ENCODE measurements around the gene AKR7A3.
"Not testable (repeated sequence)": the region's sequence is repeated elsewhere in the genome, so short reads cannot be mapped to it uniquely, and the experiment has no call there.

Gene AKR7A3

DNA sequence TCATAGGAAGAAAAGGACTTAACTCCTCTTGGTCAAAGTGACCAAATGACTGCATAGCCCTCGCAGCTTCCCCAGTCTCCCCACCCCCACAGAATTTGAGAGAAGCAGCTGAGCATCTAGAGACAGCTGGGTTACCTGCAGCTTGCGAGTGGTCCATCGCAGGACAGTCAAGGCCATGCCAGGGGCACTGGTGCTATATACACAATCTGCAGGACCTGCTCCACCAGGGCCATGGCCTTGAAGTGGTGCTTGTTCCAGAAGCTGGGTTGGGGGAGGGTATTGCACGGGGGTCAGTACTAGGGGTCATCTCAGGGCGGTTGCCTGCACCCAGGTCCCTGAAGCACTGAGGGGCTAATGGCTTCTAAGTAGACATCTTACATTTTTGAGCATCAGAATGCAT is 26.5 kb downstream of the AKR7A3 start:
- no peak overlapping the region for H3K9ac ChIP-seq (ENCODE audit: low read length)

DNA sequence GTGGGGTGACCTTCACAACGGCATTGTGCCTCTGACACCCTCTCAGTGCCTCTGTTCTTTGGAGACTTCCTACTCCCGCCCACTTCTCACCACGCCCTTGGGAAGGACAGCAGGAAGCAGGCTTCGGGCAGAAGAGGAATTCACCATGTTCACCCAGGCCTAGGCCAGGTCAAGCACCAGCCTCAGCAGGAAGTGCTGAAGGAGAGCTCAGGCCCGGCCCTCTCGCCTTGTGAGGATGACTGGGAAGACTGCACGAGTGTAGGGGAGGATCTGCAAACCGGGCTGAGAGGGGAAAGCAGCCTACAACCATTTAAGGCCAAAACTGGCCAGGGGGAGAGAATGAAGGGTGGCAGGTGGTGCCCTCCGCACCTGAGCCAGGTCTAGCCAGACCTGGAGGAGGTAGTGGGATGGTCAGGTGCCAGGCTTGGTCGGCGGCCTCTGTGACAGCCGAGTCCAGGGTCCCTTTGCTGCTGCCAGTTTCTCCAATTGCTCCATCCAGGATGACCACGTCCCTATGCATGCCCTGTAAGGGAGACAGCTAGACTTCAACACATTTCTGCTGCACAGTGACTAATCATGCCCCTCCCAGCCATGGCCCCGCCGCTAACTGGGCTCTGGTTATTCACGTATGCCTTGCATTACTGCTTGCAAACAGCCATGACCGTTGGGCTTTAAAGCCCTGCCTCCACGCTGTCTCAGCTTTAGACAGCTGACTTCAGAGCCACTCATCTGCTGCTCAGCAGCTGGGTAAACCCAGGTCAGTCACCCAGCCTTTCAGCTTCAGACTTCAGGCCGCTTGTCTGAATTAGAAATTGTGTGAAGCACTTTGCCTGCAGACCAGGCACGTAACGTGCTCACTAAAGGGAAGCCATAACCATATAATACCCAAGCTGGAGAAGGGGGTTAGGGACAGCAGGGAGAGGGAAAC is 28.1 kb downstream of the AKR7A3 start:
- peak; percentile 97 for DNase-seq (ENCODE audit: low read depth)

More for the DNA sequence above, 26.5 kb downstream of the AKR7A3 start:
- Histone ChIP-seq H3K36me3 (ENCODE audit: control insufficient read depth, insufficient read depth, low read length, severe bottlenecking) (peaks cover 32% of the 10 kb centered on the region), H3K9me3 (ENCODE audit: control insufficient read depth, low read length) (no peaks in the 10 kb centered on the region), H3K4me1 (ENCODE audit: control insufficient read depth, insufficient read depth, low read length) (peaks cover 12% of the 10 kb centered on the region), H3K27me3 (replicated peaks; ENCODE audit: control insufficient read depth, insufficient read depth, low read length) (no peaks in the 10 kb centered on the region), H3K4me3 (ENCODE audit: low read length) (no peak overlapping the region)
- no peak for DNase-seq (ENCODE audit: low read depth)

DNA sequence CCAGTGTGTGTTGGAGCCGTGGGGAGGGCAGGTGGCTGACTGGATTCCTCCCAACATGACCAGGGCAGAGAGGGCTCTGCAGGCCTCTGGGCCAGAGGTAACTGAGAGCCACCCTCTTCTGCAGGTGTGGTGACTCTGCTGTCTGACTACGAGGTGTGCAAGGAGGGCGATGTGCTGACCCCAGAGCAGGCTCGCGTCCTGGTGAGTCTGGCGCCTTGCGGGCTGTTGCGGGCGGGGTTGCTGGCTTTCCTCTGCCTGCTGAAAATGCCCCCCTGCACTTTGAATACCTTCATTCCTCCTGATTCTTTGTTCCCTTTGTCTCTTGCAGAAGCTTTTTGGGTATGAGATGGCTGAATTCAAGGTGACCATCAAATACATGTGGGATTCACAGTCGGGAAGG is 30.2 kb downstream of the AKR7A3 start:
- Histone ChIP-seq H3K4me3 (ENCODE audit: low read length) (no peak overlapping the region), H3K36me3 (ENCODE audit: control insufficient read depth, insufficient read depth, low read length, severe bottlenecking) (peaks cover 49% of the 10 kb centered on the region), H3K4me1 (ENCODE audit: control insufficient read depth, insufficient read depth, low read length) (peaks cover 22% of the 10 kb centered on the region)

More for the DNA sequence above, 28.1 kb downstream of the AKR7A3 start:
- Histone ChIP-seq H3K4me3 (ENCODE audit: low read length) (no peak overlapping the region), H3K36me3 (ENCODE audit: control insufficient read depth, insufficient read depth, low read length, severe bottlenecking) (peaks cover 48% of the 10 kb centered on the region), H3K9ac (ENCODE audit: low read length) (peak overlapping the region; percentile 35), H3K9me3 (ENCODE audit: control insufficient read depth, low read length) (no peaks in the 10 kb centered on the region), H3K4me1 (ENCODE audit: control insufficient read depth, insufficient read depth, low read length) (peaks cover 12% of the 10 kb centered on the region), H3K27me3 (replicated peaks; ENCODE audit: control insufficient read depth, insufficient read depth, low read length) (no peaks in the 10 kb centered on the region)

DNA sequence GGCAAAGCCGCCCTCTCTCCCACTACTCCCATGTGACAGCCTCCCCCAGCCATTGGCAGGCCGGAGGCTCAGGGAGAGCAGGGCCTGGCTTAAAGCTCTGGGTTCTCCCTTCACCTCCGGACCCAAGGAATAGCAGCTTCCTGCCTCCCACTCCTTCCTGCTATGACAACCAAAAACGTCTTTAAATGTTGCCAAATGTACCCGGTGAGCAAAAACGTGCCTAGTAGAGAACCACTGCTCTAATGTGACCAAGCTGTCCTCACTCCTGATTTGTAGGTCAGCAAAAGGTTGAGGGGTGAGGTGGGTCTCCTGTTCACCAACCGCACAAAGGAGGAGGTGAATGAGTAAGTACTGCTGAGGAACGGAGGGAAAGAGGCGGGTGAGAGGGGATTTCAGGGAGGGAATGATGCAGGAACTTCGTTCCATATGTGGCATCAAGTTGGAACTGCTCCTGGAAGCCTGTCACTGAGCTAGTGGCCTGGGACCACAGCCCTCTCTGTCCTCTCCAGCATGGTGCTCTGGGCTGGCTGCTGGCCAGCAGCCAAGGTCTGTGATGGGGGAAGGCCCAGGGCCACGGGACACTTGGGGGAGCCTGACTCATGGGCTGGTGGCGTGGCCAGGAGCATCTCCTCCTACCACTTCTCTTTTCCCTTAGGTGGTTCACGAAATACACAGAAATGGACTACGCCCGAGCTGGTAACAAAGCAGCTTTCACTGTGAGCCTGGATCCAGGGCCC is 31.2 kb downstream of the AKR7A3 start:
- no peaks in the 10 kb centered on the region for H3K9me3 ChIP-seq (ENCODE audit: control insufficient read depth, low read length)
- H3K9ac ChIP-seq (ENCODE audit: low read length), result no peak overlapping the region
- H3K27me3 ChIP-seq (replicated peaks; ENCODE audit: control insufficient read depth, insufficient read depth, low read length), result no peaks in the 10 kb centered on the region
- H3K36me3 ChIP-seq (ENCODE audit: control insufficient read depth, insufficient read depth, low read length, severe bottlenecking), result peaks cover 49% of the 10 kb centered on the region
- H3K4me1 ChIP-seq (ENCODE audit: control insufficient read depth, insufficient read depth, low read length), result peaks cover 32% of the 10 kb centered on the region
- no peak for DNase-seq (ENCODE audit: low read depth)
- H3K4me3 ChIP-seq (ENCODE audit: low read length), result no peak overlapping the region

More for the DNA sequence above, 30.2 kb downstream of the AKR7A3 start:
- Histone ChIP-seq H3K27me3 (replicated peaks; ENCODE audit: control insufficient read depth, insufficient read depth, low read length) (no peaks in the 10 kb centered on the region), H3K9ac (ENCODE audit: low read length) (no peak overlapping the region), H3K9me3 (ENCODE audit: control insufficient read depth, low read length) (no peaks in the 10 kb centered on the region)
- DNase-seq (ENCODE audit: low read depth), result no peak

DNA sequence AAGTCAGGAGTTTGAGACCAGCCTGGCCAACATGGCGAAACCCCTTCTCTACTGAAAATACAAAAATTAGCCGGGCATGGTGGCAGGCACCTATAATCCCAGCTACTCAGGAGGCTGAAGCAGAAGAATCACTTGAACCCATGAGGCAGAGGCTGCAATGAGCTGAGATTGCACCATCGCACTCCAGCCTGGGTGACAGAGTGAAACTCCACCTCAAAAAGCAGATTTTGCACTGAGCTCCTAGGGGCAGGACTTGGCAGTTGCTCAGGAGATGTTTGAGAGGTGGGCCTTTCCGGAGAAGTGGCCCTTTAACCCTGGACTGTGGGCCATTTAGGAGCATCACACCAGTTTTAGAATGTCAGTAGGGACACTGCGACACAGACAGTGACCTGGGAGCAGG is 32.3 kb downstream of the AKR7A3 start:
- not testable (repeated sequence) for H3K4me3 ChIP-seq (ENCODE audit: low read length); H3K9ac ChIP-seq (ENCODE audit: low read length); DNase-seq (ENCODE audit: low read depth); H3K9me3 ChIP-seq (ENCODE audit: control insufficient read depth, low read length); H3K27me3 ChIP-seq (replicated peaks; ENCODE audit: control insufficient read depth, insufficient read depth, low read length)
- peaks cover 49% of the 10 kb centered on the region for H3K36me3 ChIP-seq (ENCODE audit: control insufficient read depth, insufficient read depth, low read length, severe bottlenecking)
- peaks cover 32% of the 10 kb centered on the region for H3K4me1 ChIP-seq (ENCODE audit: control insufficient read depth, insufficient read depth, low read length)

DNA sequence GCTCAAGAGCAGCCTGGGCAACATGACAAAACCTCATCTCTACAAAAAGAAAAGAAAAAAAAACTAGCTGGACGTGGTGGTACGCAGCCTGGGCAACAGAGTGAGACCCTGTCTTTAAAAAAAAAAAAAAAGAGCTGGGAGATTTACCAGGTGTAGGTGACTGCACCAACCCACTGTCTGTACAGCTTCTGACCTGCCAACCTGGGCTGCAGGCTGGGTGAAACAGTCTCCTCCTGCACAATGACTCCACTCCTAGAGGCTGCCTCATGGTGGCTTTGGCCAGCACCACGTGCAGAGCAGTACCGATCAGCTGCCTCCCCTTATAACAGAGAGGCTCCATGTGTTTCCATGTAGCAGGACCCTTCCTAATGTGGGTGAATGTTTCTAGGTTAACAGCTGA is 33.3 kb downstream of the AKR7A3 start:
- Histone ChIP-seq H3K36me3 (ENCODE audit: control insufficient read depth, insufficient read depth, low read length, severe bottlenecking) (peaks cover 49% of the 10 kb centered on the region), H3K27me3 (replicated peaks; ENCODE audit: control insufficient read depth, insufficient read depth, low read length) (no peaks in the 10 kb centered on the region), H3K4me3 (ENCODE audit: low read length) (no peak overlapping the region), H3K9ac (ENCODE audit: low read length) (no peak overlapping the region), H3K9me3 (ENCODE audit: control insufficient read depth, low read length) (no peaks in the 10 kb centered on the region), H3K4me1 (ENCODE audit: control insufficient read depth, insufficient read depth, low read length) (peaks cover 29% of the 10 kb centered on the region)
- DNase-seq (ENCODE audit: low read depth), result no peak

DNA sequence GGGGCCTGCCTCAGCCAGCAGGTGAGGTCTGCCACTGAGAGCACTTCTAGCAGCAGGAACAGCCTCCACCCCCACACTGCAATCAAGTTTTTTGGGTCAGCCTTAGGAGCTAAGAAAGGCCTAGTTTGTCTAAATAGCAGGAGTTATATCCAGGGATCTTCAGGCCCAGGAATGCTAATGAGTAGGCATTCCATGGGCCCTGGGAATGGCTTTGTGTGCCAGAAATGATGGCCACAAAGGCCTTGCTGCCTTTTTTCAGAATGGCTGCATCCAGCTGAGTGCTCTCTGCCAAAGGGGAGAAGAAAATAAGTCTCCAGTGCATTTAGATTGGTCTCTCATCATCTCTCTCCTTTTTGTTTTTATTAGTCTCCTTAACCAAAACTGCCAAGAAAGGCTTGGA is 34.2 kb downstream of the AKR7A3 start:
- DNase-seq (ENCODE audit: low read depth), result no peak
- Histone ChIP-seq H3K9me3 (ENCODE audit: control insufficient read depth, low read length) (no peaks in the 10 kb centered on the region), H3K36me3 (ENCODE audit: control insufficient read depth, insufficient read depth, low read length, severe bottlenecking) (peaks cover 41% of the 10 kb centered on the region), H3K9ac (ENCODE audit: low read length) (no peak overlapping the region), H3K27me3 (replicated peaks; ENCODE audit: control insufficient read depth, insufficient read depth, low read length) (no peaks in the 10 kb centered on the region), H3K4me1 (ENCODE audit: control insufficient read depth, insufficient read depth, low read length) (peaks cover 28% of the 10 kb centered on the region), H3K4me3 (ENCODE audit: low read length) (no peak overlapping the region)

DNA sequence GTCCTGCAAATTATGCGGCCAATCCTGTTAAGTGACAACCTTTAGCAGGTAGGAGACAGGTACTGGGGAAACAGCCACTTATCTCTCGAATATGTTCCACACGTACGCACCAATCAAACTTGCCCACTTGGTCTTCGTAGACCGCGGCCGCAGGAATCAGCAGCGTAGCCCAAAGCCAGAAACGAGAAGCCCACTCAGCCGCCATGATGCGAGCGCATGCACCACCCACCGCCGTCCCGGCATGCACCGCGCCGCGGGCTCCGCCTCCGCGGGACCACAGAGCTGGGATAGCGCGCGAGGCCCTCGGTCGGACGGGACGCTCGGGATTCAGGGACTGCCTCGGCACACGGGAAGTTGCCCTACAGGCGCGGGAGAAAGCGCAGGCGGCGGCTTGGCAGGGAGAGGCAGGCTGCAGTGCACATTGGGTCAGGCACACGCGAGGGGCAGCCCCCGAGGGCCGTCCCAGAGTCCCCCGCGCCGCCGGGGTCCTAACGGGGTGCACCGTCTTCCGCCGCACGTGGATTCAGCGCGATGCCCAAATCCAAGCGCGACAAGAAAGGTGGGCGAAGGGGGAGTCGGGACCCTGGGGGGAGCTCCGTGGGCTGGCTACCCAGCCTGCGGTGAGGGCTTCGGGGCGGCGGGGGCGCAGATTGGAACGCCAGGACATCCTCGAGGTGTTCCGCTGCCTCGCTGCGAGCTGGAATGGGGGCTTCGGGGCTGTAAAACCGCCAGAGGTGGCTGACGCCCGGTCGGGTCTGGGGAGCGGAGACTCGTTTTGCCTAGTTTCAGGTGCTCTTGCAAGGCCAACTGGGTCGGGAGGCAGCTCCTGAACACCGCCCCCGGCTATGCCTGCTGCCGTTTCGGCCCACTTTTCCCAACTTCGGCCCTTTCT is 37.0 kb downstream of the AKR7A3 start, which contains the start of the genes EMC1 and MRTO4:
Gene EMC1 (minus strand): TSS at position 220 of the 892 bp plus-strand sequence. CDS start 15 bp downstream, at position 205.
Gene MRTO4 (plus strand): TSS at position 501 of the 892 bp plus-strand sequence. CDS start 31 bp downstream, at position 532.
- Histone ChIP-seq H3K36me3 (ENCODE audit: control insufficient read depth, insufficient read depth, low read length, severe bottlenecking) (peaks cover 15% of the 10 kb centered on the region), H3K4me3 (ENCODE audit: low read length) (peak within 1 kb of the TSS; percentile 94), H3K9ac (ENCODE audit: low read length) (peak within 1 kb of the TSS; percentile 93), H3K4me1 (ENCODE audit: control insufficient read depth, insufficient read depth, low read length) (peaks cover 28% of the 10 kb centered on the region), H3K9me3 (ENCODE audit: control insufficient read depth, low read length) (no peaks in the 10 kb centered on the region), H3K27me3 (replicated peaks; ENCODE audit: control insufficient read depth, insufficient read depth, low read length) (no peaks in the 10 kb centered on the region)
- peak; percentile 95 for DNase-seq (ENCODE audit: low read depth)

DNA sequence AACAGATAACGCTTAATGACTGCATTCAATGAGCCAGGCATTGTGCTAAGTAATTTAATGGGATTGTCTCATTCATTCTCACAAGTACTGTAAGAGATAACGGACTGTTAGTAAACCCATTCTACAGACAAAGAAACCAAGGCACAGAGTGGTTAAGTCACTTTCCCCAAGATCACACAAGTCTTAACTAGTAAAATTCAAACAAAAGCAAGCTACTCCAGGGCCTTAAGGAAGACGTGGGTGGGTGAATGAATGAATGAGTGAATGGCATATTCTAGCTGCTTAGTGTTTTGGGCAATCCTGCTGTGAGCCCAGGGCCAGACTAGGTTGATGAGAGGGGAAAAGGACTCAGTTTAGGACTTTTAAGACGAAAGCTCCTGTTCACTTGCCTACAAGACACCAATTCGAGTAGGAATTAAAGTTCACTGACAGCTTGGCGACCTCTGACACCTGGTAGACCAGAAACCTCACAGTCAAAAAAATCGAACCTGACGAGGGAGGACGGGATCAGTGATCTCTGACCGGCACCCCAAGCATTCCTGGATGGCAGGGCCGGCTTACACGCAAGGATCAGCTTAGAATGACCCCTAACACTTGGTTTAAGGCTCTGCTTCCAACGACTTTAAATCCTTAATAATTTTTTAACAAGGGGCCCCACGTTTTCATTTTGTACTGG is 37.8 kb downstream of the AKR7A3 start:
- Histone ChIP-seq H3K4me3 (ENCODE audit: low read length) (peak overlapping the region; percentile 94), H3K9me3 (ENCODE audit: control insufficient read depth, low read length) (no peaks in the 10 kb centered on the region)

More for the DNA sequence above, 37.8 kb downstream of the AKR7A3 start:
- Histone ChIP-seq H3K36me3 (ENCODE audit: control insufficient read depth, insufficient read depth, low read length, severe bottlenecking) (peaks cover 7% of the 10 kb centered on the region), H3K9ac (ENCODE audit: low read length) (peak overlapping the region; percentile 93), H3K4me1 (ENCODE audit: control insufficient read depth, insufficient read depth, low read length) (peaks cover 28% of the 10 kb centered on the region), H3K27me3 (replicated peaks; ENCODE audit: control insufficient read depth, insufficient read depth, low read length) (no peaks in the 10 kb centered on the region)
- DNase-seq (ENCODE audit: low read depth), result peak; percentile 25
